Activated naive CD4-positive, alpha-beta T cell treated with anti-CD3 and anti-CD28 coated beads, Interleukin-2, amount 50 U/mL, for 16 hours (primary cell): Measurements from ENCODE around the gene PRPS2.

Source experiments
- DNase-seq: peaks from one replicate; pipeline ENCODE4 v3.0.0-alpha.2; 2020

Gene PRPS2

GRCh38 chrX:12817528-12817927 lies 26.3 kb downstream of the PRPS2 start:
- DNase-seq: no peak

GRCh38 chrX:12819222-12819621 lies 28.0 kb downstream of the PRPS2 start:
- DNase-seq: no peak

GRCh38 chrX:12820737-12821136 lies 29.5 kb downstream of the PRPS2 start:
- no peak for DNase-seq

- no peak for DNase-seq
Observed at GRCh38 chrX:12824944-12825343, 33.7 kb downstream of the PRPS2 start.

GRCh38 chrX:12825801-12826200 lies 34.6 kb downstream of the PRPS2 start:
- DNase-seq: no peak

- DNase-seq: no peak
Observed at GRCh38 chrX:12843061-12843667, 52.0 kb downstream of the PRPS2 start.

- no peak for DNase-seq
Observed at GRCh38 chrX:12843668-12844279, 52.6 kb downstream of the PRPS2 start.

- DNase-seq: no peak
Observed at GRCh38 chrX:12844319-12844718, 53.1 kb downstream of the PRPS2 start.

GRCh38 chrX:12865359-12865758 lies 74.1 kb downstream of the PRPS2 start:
- DNase-seq: no peak

- no peak for DNase-seq
Observed at GRCh38 chrX:12866451-12867377, 75.5 kb downstream of the PRPS2 start, which contains the start of gene TLR7. TLR7 (plus strand) TSS chrX:12867072; CDS start chrX:12867579, 507 bp downstream.

GRCh38 chrX:12867685-12868084 lies 76.5 kb downstream of the PRPS2 start:
- no peak for DNase-seq

GRCh38 chrX:12868747-12869146 lies 77.5 kb downstream of the PRPS2 start:
- DNase-seq: no peak

- DNase-seq: no peak
Observed at GRCh38 chrX:12871257-12871656, 80.0 kb downstream of the PRPS2 start.

GRCh38 chrX:12872741-12873140 lies 81.5 kb downstream of the PRPS2 start:
- DNase-seq: no peak
